GM21528 (cell line): ENCODE results near the gene ATP6V0D1.
"Not testable (repeated sequence)": the region's sequence is repeated elsewhere in the genome, so short reads cannot be mapped to it uniquely, and the experiment has no call there.

Experiments
- ATAC-seq: cut with Tn5 transposase; IDR thresholded peaks from one replicate; pipeline ENCODE4 v1.9.1; 2021; ENCODE audit warnings: mild to moderate bottlenecking, moderate library complexity; ENCODE audit not compliant: unreplicated experiment, low FRiP score

The ATP6V0D1 gene

DNA sequence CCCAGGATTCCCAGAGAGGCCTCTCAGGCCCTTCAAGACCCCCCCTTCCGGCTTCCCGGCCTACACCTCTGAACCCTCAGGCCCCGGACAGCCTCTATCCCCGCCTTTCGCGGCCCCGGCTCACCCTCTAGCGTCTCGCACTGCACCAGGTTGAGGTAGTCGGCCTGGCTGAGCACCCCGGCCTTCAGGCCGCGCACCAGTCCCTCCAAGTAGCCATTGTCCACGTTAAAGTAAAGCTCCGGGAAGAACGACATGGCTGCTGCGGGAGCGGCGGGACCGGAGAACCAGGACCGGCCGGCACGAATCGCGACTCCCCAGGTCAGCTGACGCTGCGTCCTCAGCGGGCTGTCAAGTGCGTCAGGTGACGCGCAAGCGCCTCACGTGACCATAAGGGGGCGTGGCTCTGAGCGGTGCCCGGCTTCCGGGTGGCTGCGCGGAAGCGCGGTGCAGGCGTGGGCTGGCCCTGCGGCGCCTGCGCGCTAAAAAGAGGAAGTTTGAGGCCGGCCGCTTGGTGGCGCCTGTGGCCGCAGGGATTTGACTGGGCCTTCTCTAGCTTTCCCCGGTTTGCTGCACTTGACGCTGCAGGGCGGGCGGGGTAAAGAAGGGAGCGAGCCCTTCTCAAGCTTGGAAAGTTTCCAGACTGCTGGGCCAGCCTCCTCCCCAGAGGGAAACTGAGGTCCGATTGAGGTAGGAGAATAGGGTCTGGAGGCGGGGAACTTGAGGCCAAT, at the start of gene ATP6V0D1:
Gene ATP6V0D1, minus strand, starts transcription at position 325 of the 728 bp plus-strand sequence. Its CDS starts 71 bp downstream, at position 254.
- peak; percentile 83 for ATAC-seq

DNA sequence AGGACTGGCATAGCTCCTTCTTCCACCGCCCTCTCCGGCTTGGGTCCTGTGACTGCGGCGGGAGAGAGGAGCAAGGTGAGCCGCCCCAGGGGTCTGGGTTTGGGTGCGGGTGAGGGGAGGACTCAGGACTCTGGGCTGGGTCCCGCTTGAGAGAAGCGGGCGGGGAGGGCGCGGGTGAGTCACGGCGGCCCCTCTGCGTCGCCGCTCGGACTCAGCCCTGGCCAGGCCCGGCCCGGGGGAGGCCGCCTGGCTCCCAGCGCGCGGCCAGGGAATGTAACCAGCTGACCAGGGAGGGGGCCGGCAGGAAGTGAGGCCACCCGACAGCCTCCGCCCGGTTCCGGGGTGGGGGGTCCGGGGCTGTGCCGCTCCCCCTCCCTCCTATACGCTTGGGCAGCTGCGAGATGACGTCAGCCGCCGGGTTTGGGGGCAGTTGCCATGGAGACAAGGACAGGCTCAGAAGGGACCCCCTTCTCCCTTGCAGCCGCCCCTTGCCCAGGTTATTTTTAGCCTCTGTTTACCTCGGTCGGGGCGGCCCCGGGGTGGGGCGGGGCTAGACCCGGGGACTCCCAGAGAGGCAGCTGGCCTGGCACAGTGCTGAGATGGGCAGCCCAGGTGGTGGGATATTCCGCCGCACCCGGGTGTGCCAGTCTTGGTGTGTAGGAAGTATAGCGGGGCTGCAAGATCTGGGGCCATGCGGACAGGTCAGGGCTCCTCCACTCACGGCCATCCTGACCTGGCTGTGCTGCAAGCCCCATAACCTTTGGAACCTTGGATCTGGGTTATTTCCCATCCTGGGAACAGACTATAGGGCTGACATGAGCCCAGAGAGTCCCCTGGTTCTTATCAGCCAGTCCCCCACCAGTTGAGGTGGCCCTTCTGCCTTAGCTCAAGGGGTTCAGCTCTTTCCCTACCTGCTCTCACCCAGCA, 49.3 kb upstream of the ATP6V0D1 start:
- no peak for ATAC-seq

DNA sequence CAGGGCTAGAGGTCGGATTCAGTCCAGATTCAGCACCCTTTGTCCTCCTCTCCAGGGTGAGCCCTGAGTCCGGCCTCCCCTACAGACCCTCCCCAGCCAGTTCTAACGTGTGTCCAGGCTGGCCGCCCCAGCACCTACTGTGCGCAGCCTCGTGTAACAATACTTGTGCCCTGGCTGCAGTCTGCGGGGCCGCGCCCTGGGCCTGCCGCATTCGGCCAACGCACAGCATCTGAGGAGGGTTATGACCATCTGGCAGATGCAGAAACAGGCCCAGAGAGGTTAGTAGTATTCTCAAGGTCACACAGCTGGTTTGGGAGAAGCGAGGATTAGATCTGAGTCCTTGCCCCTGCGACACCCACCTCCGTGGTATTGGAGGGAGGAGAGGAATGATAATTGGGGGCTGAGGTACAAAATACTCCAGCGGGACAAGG, 48.6 kb upstream of the ATP6V0D1 start:
- no peak for ATAC-seq

DNA sequence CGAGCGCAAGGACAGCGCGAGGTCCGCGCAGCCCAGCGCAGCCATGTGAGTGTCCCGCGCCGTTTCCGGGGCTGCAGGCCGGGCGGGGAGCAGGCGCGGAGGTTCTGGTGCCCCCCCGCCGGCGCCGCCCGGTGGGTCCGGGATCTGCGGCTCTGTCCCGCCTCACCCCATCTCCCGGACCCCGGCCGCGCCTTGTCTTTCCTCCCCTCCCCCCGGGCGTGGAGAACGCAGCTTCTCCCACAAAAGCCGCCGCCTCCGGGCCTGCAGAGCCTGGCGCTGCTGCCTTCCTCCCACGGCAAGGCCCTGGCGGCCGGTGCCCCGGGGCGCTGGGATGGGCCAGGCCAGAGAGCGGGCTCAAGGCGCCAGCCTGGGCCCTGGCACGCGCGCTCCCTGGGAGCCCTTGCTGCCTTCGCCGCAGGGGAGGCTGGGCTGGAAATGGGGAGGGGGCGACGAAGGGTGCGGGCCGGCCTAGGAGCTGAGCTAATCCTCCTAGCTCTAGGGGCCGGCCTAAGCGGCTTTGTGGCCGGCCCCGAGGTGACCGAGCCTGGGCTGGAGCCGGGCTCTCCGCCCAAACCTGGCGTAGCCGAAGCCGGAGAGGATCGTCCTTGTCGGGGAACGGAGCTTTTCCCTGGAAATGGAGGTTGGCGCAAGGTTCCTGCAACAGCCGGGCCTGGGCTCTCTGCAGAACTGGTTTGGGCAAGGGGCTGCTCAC, 48.1 kb upstream of the ATP6V0D1 start:
- no peak for ATAC-seq

DNA sequence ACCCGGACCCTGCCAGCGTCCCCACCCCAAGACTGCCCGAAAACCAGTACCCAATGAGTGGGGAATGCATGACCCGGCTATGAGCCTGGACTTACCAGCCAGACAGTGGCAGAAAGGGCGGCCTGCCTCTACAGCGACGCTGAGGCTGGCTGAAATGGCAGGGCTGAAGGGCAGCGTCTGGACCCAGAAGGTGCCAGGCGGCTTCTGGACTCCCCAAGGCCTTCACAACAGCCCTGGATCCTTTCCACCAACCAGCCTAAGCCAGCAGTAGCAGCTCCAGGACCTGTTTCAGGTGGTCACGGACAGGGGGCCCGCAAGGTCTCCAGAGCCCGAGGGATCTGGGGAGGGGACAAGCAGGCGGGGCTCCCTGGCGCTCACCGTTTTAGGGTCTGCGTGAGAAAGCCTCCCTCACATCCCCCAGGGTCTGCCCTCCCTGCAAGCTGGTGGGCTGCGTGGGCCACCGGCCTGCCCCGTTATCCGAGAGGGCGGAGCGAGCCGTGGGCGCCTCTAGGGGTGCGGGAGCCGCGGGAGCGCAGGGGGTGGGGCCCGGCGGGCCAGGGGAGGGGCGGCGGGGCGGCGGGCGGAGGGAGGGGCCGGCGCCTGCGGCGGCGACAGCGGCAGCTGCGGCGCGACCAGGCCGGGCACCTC, 47.4 kb upstream of the ATP6V0D1 start, which contains the start of gene RIPOR1:
Gene RIPOR1, plus strand, starts transcription at position 608 of the 648 bp plus-strand sequence. CDS start 9,618 bp downstream, outside the sequence.
- no peak for ATAC-seq

DNA sequence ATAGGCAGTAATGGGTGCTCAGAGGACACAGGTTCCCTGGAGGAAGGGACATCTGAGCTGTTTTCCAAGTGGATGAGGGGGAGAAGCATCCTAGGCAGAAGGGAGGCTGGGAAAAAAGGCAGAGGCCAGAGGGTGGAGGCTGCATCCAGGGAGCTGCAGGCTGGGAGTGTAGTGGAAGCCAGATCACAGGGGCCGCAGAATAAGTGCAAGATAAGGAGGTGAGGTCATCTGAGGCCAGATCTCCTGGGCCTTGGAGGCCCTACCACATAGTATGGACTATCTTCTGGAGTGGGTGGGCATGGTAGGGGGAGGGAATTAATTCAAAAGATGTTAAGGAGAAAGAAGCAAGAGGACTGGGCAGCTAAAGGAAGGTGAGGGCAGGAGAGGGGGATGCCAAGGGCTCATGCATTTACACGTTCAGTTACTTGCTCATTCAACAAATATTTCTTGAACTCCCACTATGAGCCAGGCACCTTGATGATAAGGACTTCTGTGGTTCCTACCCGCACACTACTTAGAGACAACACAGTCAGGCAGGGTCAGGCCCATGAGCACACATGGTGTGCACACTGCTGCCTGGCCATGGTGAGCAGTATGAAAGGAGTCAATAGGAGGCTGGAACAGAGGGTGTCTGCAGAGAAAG, 45.3 kb upstream of the ATP6V0D1 start:
- ATAC-seq: no peak

DNA sequence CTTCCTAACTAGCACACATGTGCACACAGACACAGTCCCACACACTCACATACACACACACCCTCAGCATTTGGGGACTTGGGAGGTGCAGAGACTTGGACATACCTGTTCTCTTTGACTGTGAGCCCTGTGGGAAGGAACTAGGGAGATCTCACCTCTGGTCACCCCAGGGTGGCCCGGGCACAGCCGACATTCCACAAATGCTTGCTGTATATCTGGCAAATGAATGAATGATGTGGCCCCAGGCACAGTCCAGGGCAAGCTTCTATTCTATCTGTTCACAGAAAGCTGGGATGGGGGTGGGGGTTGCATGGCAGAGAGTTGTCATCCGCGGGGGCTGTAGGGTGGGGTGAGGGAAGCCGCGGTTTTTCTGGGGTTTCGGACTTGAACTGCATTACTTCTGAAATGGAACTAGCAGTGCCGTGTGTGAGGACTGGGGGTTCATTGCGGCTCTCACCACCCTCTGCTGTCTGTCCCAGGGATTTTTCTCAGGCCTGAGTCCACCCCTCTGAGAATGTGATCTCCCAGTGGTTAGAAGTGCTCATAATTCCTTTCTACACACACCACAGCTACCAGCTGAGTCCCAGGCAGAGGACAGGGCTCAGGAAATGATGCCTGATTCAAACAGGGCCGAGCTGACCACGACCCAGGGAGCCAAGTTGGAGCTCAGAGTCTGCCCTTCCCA, 44.4 kb upstream of the ATP6V0D1 start:
- ATAC-seq: no peak

DNA sequence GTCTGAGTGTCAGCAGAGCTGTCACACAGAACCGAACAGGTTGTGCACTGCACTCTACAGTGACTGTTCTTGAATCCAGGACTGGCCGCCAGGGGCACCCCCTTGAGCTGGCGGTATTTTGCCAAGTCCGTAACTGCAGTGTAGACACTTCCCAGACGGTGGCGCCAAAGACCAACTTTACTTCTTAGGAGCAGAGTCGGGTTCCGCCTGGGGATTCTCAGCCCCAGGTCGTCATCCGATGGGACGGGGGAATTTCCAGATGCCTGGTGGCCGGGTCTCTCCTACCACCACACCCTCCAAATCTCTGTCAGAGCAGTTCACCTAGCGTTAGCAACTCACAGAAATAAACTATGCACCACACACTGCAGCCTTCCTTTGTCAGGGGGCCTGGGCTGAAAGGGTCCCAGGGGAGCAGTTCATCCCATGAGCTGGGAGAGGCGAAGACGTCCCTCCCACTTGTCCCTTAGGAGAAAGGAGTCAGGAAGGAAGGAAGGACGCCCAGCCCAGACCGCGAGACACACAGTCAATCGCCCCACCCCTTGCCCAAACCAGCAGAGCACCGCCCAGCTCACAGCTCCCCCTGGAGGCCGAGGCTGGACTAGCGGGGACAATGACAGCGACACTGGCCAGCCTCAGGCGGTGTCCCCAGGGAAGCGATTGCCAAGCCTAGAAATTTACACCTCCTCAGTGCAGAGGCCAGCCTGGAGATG, 40.3 kb upstream of the ATP6V0D1 start:
- peak; percentile 67 for ATAC-seq

DNA sequence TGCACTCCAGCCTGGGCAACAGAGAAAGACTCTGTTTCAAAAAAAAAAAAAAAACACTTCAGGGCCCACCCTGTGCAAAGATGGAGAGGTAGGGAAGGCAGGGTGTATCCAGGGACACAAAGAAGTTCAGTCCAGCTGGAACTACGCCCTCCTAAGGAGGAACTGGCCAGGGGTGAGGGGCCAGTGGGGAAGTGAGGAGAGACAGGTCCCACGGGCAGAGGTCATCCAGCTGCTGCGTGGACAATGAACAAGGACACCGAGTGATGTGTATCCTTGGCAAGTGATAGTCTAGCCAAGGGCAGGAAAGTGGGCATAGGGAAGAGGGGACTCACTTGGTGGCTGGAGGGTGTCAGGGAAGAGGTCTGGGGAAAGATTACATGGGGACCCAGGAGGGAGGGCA, 38.3 kb upstream of the ATP6V0D1 start:
- no peak for ATAC-seq

DNA sequence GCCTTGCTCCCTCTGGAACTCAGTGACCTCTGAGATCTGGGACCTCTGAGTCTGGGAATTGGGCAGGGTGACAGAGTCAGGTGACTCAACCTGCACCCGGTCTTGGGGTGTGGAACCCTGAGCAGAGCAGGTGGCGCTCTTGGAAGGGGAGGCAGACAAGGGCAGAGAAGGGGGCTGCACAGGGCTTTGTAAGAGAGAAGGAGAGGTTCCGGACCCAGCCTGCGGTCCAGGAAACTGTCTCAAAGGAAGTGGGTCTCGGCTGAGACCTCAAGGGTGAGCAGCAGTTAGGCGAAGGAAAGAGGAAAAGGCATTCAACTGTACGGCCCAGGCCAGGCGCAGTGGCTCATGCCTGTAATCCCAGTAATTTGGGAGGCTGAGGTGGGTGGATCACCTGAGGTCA, 37.7 kb upstream of the ATP6V0D1 start:
- ATAC-seq: no peak

DNA sequence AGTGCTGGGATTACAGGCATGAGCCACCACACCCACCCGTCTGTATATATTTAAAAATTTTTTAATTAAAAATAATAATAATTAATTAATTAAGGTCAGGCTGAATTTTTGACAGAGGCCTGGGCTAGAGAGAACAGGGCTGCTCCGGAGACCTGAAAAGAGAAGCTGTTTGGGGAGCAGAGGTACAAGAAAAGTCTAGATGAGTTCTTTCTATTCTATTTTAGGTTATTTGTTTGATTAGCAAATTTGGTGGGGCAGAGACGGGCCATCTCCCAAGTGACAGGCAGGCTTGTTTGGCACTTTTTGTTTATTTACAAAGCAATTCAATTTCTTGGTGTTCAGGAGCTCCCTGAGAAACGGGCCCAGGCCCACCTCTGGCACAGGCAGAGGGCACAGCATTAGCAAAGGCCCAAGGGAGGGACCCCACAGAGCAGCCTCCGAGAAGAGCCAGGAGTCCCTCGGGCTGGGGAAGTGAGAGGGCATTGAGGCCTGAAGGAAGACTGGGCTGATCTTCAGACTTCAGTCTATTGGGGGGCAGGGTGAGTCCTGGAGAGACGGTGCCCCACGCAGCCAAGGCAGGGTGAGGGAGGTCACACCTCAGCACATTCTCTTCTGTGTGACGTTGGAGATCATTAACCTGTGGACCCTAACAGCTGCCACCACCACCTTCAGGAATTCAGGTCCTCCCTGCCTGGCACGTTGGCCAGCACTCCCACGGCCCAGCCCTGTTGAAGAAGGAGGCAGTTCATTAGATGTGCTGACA, 36.9 kb upstream of the ATP6V0D1 start:
- ATAC-seq: no peak

DNA sequence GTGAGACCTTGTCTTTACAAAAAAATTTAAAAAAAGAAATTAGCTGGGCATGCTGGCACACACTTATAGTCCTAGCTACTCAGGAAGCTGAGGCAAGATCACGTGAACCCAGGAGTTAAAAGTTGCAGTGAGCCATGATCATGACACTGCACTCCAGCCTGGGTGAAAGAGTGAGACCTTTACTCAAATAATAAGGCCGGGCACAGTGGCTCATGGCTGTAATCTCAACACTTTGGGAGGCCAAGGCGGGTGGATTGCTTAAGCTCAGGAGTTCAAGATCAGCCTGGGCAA, 36.1 kb upstream of the ATP6V0D1 start:
- no peak for ATAC-seq

DNA sequence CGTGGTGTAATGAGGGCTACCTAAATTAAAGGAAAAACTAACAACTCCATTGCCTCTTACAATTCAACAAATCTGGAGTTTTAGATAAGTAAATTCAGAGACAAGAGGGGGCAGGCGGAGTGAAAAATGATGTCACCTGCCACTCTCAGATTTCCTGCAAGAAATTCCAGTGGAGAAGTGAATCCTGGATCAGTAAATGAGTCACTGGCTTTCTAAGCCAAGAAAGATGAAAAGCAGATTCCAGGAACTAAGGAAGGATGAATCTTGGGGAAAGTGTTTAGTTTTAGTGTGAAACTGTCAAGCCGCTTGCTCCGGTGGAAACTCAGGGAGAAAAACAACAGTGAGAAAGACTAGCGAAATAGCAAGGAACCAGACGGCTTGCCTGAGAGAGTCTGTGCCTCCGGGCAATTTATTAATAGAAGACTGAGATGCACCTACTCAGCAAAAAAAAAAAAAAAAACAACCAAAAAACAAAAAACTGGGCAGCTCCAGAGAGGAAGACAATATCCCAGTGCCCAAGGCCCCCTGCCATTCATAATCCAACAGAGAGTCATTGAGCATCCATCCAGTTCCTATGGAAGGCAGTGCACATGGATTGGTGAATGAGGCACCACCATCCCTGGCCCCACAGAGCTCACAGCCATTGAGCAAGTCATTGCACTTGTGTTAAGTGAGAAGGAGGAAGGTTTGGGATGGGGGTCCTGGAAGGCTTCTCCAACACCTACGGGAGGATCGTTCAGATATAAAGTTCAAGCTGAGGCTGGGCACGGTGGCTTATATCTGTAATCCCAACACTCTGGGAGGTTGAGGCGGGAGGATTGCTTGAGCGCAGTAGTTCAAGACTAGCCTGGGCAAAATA, 35.6 kb upstream of the ATP6V0D1 start:
- no peak for ATAC-seq

DNA sequence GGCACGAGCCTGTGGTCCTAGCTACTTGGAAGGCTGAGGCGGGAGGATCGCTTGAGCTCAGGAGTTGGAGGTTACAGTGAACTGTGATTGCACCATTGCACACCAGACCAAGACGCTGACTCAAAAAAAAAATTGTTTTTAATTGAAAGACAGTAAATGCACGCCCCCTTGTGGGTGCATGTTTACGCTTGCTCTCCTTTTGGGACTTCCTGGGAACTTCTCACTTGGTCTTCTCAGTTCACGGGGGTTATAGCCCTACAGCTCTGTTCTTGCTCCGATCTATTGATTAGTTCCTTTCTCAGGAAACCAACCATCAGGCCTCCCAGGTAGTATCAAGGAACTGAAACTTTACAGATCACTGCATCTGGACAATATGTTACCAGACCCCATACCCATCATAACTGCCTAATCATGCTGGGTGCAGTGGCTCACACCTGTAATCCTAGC, 33.4 kb upstream of the ATP6V0D1 start:
- ATAC-seq: peak; percentile 47

DNA sequence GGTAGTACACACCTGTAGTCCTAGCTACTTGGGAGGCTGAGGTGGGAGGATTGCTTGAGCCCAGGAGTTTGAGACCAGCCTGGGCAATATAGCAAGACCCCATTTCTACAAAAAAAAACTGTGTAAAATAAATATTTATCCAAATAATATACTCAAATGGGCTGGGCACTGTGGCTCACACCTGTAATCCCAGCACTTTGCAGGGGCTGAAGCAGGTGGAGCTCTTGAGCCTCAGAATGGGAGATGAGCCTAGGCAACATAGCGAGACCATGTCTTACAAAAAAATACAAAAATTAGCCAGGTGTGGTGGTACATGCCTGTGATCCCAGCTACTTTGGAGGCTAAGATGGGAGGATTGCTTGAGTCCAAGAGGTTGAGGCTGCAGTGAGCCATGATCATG, 32.9 kb upstream of the ATP6V0D1 start:
- ATAC-seq: not testable (repeated sequence)

DNA sequence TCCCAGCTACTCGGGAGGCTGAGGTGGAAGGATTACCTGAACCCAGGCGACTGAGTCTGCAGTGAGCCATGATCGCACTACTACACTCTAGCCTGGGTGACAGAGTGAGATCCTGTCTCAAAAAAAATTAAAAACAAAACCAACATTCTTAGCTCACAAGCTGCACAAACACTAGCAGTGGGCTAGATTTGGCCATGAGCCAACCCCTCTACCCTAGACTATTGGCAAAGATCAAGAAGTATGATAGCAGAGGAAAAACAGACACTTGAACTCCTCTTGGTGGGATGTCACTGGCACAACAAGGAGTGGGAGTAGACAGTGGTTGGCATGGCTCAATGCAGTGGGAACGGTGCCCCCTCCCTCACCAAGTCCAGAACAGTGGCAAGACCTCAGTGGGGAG, 28.1 kb upstream of the ATP6V0D1 start:
- ATAC-seq: no peak

DNA sequence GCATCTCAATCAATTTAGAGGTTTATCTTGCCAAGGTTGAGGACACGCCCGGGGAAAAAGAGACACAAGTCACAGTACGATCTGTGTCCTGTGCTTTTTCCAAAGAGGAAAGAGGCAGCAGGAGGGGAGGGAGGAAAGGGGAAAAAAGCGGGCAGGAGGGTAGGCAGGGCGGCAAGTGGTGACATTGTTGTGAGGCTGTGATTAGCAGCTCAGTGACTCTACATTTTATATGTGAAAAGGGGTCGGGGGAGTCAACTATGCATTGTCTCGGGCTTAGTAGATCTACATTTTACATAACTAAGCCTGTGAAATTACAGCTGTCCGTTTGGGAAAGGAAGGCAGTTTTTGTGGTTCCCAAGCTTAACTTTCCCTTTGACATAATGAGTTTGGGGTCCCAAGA, 25.5 kb upstream of the ATP6V0D1 start:
- ATAC-seq: no peak
